Breast epithelium (tissue), 4 donors: ENCODE results near the gene GFPT2. TPM values are rescaled to one million over a fixed set of nuclear protein-coding genes. Genes with fewer than 3 reads are reported as not detected.

ENCODE experiments used
- DNase-seq, 2 donors: peaks; one replicate each; pipeline ENCODE4 v3.0.0-alpha.2; 2019; ENCODE audit warnings: low spot score in 2 of 2
- H3K27ac ChIP-seq, 2 donors: fragments of 200-600 bp; sonication (generic) in 1 of 2; one replicate each; pipeline ENCODE4 v1.5.1; 2016 to 2019; ENCODE audit warnings: mild to moderate bottlenecking in 1 of 2
- H3K27me3 ChIP-seq, 2 donors: fragments of 200-600 bp; sonication (generic) in 1 of 2; one replicate each; pipeline versions ENCODE4 v1.5.1 to v1.6.0; 2017 to 2019; ENCODE audit warnings: control low read depth in 1 of 2, mild to moderate bottlenecking in 1 of 2
- H3K36me3 ChIP-seq: fragments of 200-600 bp; one replicate; pipeline ENCODE4 v1.5.1; 2019
- H3K4me1 ChIP-seq, 2 donors: fragments of 200-600 bp; sonication (generic); one replicate each; pipeline ENCODE4 v1.5.1; 2016 to 2019; ENCODE audit warnings: control low read depth in 1 of 2
- H3K4me3 ChIP-seq, 3 donors: fragments of 200-600 bp; sonication (generic); 1 replicate in 2 of 3; 2 replicates in 1 of 3; pipeline ENCODE4 v1.5.1; 2016 to 2019; ENCODE audit warnings: mild to moderate bottlenecking in 3 of 3, moderate library complexity in 2 of 3
- H3K9me3 ChIP-seq, 2 donors: fragments of 200-600 bp; sonication (generic) in 1 of 2; one replicate each; pipeline ENCODE4 v1.5.1; 2016 to 2019; ENCODE audit warnings: control low read depth in 1 of 2
- POLR2A ChIP-seq: fragments of 450-650 bp; IDR thresholded peaks from one replicate; pipeline ENCODE4 v1.6.1; 2016; ENCODE audit warnings: antibody characterized with exemption, mild to moderate bottlenecking, moderate library complexity
- POLR2AphosphoS5 ChIP-seq, 3 donors: sonication (generic); formaldehyde crosslinking; IDR thresholded peaks; one replicate each; pipeline ENCODE4 v1.6.1; 2017; ENCODE audit warnings: antibody characterized with exemption in 3 of 3
- intact Hi-C: fragments of 100-400 bp; cut with DNase I; formaldehyde crosslinking; loops from one replicate; pipeline ENCODE4 v1.15.1; 2023; ENCODE audit warnings: low total_unique reads
- total RNA-seq, 3 donors: library from RNA; depleted of rRNA; stranded (reverse); fragments of >200 nt; gene quantifications; one replicate each; pipeline ENCODE4 v1.1.0, GENCODE V29; 2016
- TF ChIP-seq, protein P1 (sequence below), 3 donors: fragments of 450-650 bp; IDR thresholded peaks; one replicate each; pipeline ENCODE4 v1.5.1; 2016 to 2017; ENCODE audit warnings: antibody characterized with exemption in 3 of 3, mild to moderate bottlenecking in 3 of 3, moderate library complexity in 3 of 3

Gene GFPT2
- total RNA-seq, 3 donors from 2014 or later, result 27.2 to 60.0 (median 52.5) TPM

DNA sequence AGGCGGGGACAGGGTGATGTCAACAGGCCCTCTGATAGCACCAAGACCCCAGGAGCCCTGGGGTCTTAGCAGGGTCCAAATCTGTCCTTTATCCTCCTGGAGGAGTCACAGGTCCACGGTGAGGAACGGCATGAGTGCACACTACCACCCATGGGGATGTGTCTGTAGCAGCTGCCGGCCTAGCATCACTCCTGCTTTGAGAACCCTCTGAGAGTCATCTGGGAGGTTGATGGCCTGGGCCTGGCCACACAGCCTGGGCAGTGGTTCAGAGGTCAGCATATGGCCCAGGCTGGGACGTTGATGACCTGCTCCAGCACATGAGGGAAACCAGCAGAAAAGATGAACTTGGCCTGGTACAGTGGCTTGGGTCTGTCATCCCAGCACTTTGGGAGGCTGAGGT lies 1.8 kb upstream of the GFPT2 start:
- H3K4me1 ChIP-seq, result peaks cover 0 to 6% of the 10 kb centered on the region in 2 donors
- peaks cover 0 to 3% of the 10 kb centered on the region in 2 donors for H3K27me3 ChIP-seq
- intact Hi-C loops, result no loop called here
- TF ChIP-seq POLR2A, result no peak
- TF ChIP-seq, protein P1, sequence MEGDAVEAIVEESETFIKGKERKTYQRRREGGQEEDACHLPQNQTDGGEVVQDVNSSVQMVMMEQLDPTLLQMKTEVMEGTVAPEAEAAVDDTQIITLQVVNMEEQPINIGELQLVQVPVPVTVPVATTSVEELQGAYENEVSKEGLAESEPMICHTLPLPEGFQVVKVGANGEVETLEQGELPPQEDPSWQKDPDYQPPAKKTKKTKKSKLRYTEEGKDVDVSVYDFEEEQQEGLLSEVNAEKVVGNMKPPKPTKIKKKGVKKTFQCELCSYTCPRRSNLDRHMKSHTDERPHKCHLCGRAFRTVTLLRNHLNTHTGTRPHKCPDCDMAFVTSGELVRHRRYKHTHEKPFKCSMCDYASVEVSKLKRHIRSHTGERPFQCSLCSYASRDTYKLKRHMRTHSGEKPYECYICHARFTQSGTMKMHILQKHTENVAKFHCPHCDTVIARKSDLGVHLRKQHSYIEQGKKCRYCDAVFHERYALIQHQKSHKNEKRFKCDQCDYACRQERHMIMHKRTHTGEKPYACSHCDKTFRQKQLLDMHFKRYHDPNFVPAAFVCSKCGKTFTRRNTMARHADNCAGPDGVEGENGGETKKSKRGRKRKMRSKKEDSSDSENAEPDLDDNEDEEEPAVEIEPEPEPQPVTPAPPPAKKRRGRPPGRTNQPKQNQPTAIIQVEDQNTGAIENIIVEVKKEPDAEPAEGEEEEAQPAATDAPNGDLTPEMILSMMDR (IDR thresholded peaks at IDR 0.05), result no peak
- TF ChIP-seq POLR2AphosphoS5 (IDR thresholded peaks at IDR 0.05), result no peak
- DNase-seq, result no peak
- no peak overlapping the region for H3K27ac ChIP-seq
- no peaks in the 10 kb centered on the region for H3K9me3 ChIP-seq
- no peak overlapping the region for H3K4me3 ChIP-seq
- H3K36me3 ChIP-seq, result no peaks in the 10 kb centered on the region

DNA sequence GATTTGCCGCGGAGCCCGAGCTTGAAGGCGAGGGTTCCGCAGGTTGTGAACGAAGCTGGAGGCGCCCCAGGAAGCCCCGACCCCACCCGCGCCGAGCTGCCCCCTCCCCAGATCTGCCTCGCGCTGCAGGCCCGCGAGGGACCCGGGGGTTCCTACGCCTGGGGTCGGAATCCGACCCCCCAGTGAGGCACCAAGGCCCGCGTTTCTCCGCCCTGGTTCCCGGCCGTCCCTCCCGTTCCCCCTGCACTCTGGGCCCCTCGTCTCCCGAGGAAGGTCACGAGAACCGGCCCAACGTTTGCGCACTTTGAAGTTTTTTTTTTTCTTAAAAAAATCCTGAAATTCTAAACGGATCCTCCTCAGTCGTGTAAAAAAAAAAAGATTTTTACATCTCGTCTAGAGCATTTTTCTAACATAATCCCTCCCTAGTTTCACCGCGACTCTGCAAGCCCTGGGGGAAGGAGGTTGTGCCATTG lies 880 bp upstream of the GFPT2 start:
- peak overlapping the region in 1 of 2 donors; percentile 68 for H3K27ac ChIP-seq

GRCh38 chr5:180352116-180353047 lies 754 bp downstream of the GFPT2 start:
- peak overlapping the region; percentile 68 to 90 for H3K27ac ChIP-seq
- no peaks in the 10 kb centered on the region for H3K9me3 ChIP-seq
- peak in 1 of 2 donors; percentile 24 for DNase-seq
- no peaks in the 10 kb centered on the region for H3K36me3 ChIP-seq
- TF ChIP-seq POLR2AphosphoS5 (IDR thresholded peaks at IDR 0.05) (peak in 1 of 3 donors; percentile 55), POLR2A (no peak)
- peak overlapping the region; percentile 75 to 94 (median 87) for H3K4me3 ChIP-seq
- intact Hi-C loops, result no loop called here
- H3K4me1 ChIP-seq, result peaks cover 0 to 6% of the 10 kb centered on the region in 2 donors
- H3K27me3 ChIP-seq, result peaks cover 0 to 3% of the 10 kb centered on the region in 2 donors

More for the DNA sequence above, 880 bp upstream of the GFPT2 start:
- Histone ChIP-seq H3K4me1 (peaks cover 0 to 6% of the 10 kb centered on the region in 2 donors), H3K27me3 (peaks cover 0 to 3% of the 10 kb centered on the region in 2 donors), H3K9me3 (no peaks in the 10 kb centered on the region), H3K4me3 (peak overlapping the region; percentile 75 to 94 (median 87)), H3K36me3 (no peaks in the 10 kb centered on the region)
- intact Hi-C loops, result no loop called here
- TF ChIP-seq, protein P1 (IDR thresholded peaks at IDR 0.05), result no peak
- TF ChIP-seq POLR2A (no peak), POLR2AphosphoS5 (IDR thresholded peaks at IDR 0.05) (no peak)
- DNase-seq, result no peak

- intact Hi-C loops, result no loop called here
- no peak for DNase-seq
- H3K36me3 ChIP-seq, result no peaks in the 10 kb centered on the region
- no peaks in the 10 kb centered on the region for H3K9me3 ChIP-seq
- TF ChIP-seq, protein P1 (IDR thresholded peaks at IDR 0.05), result no peak
- TF ChIP-seq POLR2AphosphoS5 (IDR thresholded peaks at IDR 0.05) (no peak), POLR2A (no peak)
- peak overlapping the region in 1 of 2 donors; percentile 77 for H3K27ac ChIP-seq
- H3K4me1 ChIP-seq, result peaks cover 0 to 6% of the 10 kb centered on the region in 2 donors
- H3K27me3 ChIP-seq, result peaks cover 0 to 3% of the 10 kb centered on the region in 2 donors
- H3K4me3 ChIP-seq, result peak overlapping the region in 2 of 3 donors; percentile 87 to 94
These were observed 2.2 kb downstream of the GFPT2 start for GRCh38 chr5:180350711-180351465.

- H3K9me3 ChIP-seq, result no peaks in the 10 kb centered on the region
- intact Hi-C loops, result no loop called here
- peaks cover 0 to 3% of the 10 kb centered on the region in 2 donors for H3K27me3 ChIP-seq
- H3K36me3 ChIP-seq, result no peaks in the 10 kb centered on the region
- no peak overlapping the region for H3K27ac ChIP-seq
- peak overlapping the region in 1 of 3 donors; percentile 8 for H3K4me3 ChIP-seq
- peaks cover 0 to 6% of the 10 kb centered on the region in 2 donors for H3K4me1 ChIP-seq
- TF ChIP-seq, protein P1 (IDR thresholded peaks at IDR 0.05), result no peak
- no peak for TF ChIP-seq POLR2AphosphoS5 (IDR thresholded peaks at IDR 0.05)
- no peak for TF ChIP-seq POLR2A
- no peak for DNase-seq
These were observed 2.8 kb downstream of the GFPT2 start for GRCh38 chr5:180350296-180350695.
